SK-N-MC (cell line): Measurements from ENCODE around the gene CACNG4.

Experiments used
- EZH2 ChIP-seq: fragments of 200-600 bp; sonication (generic); IDR thresholded peaks from one replicate; pipeline ENCODE4 v1.6.1; 2017; ENCODE audit warnings: antibody characterized with exemption
- FOXP2 ChIP-seq: optimal IDR thresholded peaks from 2 replicates; pipeline ENCODE3; 2011; ENCODE audit warnings: mild to moderate bottlenecking, moderate library complexity; ENCODE audit not compliant: insufficient read depth; ENCODE audit errors: extremely low read length, control extremely low read depth
- POLR2AphosphoS5 ChIP-seq: IDR thresholded peaks from 2 replicates; pipeline ENCODE4 v1.6.1; 2012; ENCODE audit warnings: mild to moderate bottlenecking, low read depth, low read length, borderline replicate concordance

- TF ChIP-seq EZH2 = no peak
- TF ChIP-seq POLR2AphosphoS5 = no peak
- TF ChIP-seq FOXP2 = no peak
Observed at GRCh38 chr17:67067571-67068482, 103.3 kb downstream of the CACNG4 start.
